GM13977 (cell line): ENCODE data around the gene BSN.

Source experiments
- DNase-seq: peaks from one replicate; pipeline ENCODE4 v3.0.0; 2012; ENCODE audit warnings: low spot score
- CTCF ChIP-seq: IDR thresholded peaks from 2 replicates; pipeline ENCODE4 v1.5.1; 2012; ENCODE audit warnings: mild to moderate bottlenecking, control low read depth; ENCODE audit not compliant: insufficient read depth; ENCODE audit errors: extremely low read depth, missing control alignments
- in situ Hi-C: fragments of 300-500 bp; cut with MboI; formaldehyde crosslinking; loops from one replicate; pipeline ENCODE4 v1.12.0; 2022; ENCODE audit warnings: low sequenced_read_pairs, low pct_unique_long_range_greater_than_20kb, mixed read lengths, inconsistent platforms; ENCODE audit not compliant: unreplicated experiment

Gene BSN, protein sequence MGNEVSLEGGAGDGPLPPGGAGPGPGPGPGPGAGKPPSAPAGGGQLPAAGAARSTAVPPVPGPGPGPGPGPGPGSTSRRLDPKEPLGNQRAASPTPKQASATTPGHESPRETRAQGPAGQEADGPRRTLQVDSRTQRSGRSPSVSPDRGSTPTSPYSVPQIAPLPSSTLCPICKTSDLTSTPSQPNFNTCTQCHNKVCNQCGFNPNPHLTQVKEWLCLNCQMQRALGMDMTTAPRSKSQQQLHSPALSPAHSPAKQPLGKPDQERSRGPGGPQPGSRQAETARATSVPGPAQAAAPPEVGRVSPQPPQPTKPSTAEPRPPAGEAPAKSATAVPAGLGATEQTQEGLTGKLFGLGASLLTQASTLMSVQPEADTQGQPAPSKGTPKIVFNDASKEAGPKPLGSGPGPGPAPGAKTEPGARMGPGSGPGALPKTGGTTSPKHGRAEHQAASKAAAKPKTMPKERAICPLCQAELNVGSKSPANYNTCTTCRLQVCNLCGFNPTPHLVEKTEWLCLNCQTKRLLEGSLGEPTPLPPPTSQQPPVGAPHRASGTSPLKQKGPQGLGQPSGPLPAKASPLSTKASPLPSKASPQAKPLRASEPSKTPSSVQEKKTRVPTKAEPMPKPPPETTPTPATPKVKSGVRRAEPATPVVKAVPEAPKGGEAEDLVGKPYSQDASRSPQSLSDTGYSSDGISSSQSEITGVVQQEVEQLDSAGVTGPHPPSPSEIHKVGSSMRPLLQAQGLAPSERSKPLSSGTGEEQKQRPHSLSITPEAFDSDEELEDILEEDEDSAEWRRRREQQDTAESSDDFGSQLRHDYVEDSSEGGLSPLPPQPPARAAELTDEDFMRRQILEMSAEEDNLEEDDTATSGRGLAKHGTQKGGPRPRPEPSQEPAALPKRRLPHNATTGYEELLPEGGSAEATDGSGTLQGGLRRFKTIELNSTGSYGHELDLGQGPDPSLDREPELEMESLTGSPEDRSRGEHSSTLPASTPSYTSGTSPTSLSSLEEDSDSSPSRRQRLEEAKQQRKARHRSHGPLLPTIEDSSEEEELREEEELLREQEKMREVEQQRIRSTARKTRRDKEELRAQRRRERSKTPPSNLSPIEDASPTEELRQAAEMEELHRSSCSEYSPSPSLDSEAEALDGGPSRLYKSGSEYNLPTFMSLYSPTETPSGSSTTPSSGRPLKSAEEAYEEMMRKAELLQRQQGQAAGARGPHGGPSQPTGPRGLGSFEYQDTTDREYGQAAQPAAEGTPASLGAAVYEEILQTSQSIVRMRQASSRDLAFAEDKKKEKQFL (N-terminal part only)

DNA sequence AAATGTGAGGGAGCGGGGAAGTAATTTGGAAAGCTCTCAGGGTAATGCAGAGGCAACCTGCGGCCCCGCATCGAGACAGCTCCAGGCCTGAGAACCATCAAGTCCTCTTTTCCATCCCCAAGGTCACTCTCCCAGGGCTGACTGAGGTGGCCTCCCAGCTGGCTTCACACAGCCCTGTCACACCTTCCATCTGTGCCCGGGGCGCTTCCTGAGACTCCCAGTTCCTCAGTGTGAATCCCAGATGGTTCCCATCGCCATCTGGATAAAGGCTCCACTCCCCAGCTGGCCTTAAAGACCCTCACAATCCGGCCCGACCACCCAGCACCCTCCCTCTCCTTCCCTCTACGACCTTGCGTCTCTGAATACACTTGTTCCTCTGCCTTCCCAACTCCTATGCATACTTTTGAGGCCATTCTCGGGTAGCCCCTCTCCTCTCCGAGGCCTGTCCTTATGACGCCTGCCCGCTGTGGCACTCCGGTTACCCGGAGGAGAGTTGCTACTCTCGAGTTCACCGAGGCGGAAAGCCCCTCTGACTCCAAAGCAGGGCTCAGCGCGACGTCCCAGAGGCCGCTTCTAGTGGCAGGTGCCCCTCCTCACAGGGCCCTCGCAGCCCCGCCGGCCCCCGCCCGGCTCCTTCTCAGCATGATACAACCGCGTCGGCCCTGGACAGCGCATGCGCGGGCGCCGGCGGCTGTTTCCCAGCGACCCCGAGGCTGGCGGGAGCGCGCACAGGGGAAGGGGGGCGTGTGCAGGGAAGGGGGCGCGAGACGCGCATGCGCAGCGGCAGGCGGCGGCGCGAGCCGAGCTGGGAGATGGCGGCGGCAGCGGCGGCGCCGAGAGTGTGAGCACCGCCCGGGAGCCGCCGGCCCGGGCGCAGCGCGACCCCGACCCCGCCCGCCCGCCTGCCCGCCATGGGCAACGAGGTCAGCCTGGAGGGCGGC lies at the start of gene BSN:
Gene BSN, plus strand, starts transcription at position 786 of the 941 bp plus-strand sequence. Its CDS starts 126 bp downstream, at position 912.
- no peak for TF ChIP-seq CTCF
- in situ Hi-C loops = no loop called here
- peak; percentile 99 for DNase-seq

DNA sequence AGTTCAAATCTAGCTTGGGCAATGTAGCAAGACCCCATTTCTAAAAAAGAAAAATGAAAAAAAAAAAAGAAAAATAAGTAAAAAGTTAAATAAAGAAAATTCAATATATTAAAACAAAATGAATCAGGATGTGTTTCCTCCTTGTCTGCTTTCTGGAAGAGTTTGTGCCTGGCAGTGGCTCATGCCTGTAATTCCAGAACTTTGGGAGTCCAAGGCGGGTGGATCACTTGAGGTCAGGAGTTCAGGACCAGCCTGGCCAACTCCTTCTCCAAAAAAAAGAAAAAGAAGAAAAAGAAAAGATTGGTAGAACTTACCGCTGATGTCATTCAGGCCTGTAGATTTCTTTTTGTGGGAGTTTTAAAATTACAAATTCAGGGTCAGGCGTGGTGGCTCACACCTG lies 47.4 kb upstream of the BSN start:
- no peak for DNase-seq
- in situ Hi-C loops = no loop called here
- TF ChIP-seq CTCF = no peak

- in situ Hi-C loops = no loop called here
- DNase-seq = no peak
- TF ChIP-seq CTCF = no peak
Measured at GRCh38 chr3:49509028-49509561, 45.2 kb upstream of the BSN start.

GRCh38 chr3:49511639-49512038 lies 42.6 kb upstream of the BSN start:
- in situ Hi-C loops = no loop called here
- no peak for DNase-seq
- no peak for TF ChIP-seq CTCF

- TF ChIP-seq CTCF = no peak
- in situ Hi-C loops = no loop called here
- DNase-seq = no peak
Measured at GRCh38 chr3:49512781-49513355, 41.4 kb upstream of the BSN start.
